ENCODE data around the gene NPPB.

Gene NPPB

GRCh38 chr1:11858613-11858967 lies at the start of gene NPPB:
TSS of gene NPPB (minus strand) at chr1:11858945. CDS start at chr1:11858833, 112 bp downstream.
- Histone ChIP-seq H3K4me2 (ENCODE audit: low read depth, low read length, poor library complexity, severe bottlenecking) (no peak within 1 kb of the TSS), H3K27me3 (ENCODE audit: insufficient read depth, low read length, poor library complexity, severe bottlenecking) (no peaks in the 10 kb centered on the region), H2AFZ (ENCODE audit: low read length) (no peak within 1 kb of the TSS), H3K9me2 (replicated peaks; ENCODE audit: low read depth, low read length) (no peaks in the 10 kb centered on the region), H3K4me1 (ENCODE audit: insufficient read depth, low read length, poor library complexity, severe bottlenecking) (no peaks in the 10 kb centered on the region), H4K20me1 (ENCODE audit: insufficient read depth, low read length, poor library complexity, severe bottlenecking) (no peaks in the 10 kb centered on the region), H3K9ac (ENCODE audit: low read depth, low read length, poor library complexity, severe bottlenecking) (no peak within 1 kb of the TSS), H3F3A (ENCODE audit: low read depth) (no peaks in the 10 kb centered on the region; the same call in 1 of the 2 replicates), H3K4me3 (ENCODE audit: low read length, poor library complexity, severe bottlenecking) (no peak within 1 kb of the TSS), H3K9me3 (ENCODE audit: insufficient read depth, low read depth, low read length) (no peaks in the 10 kb centered on the region), H3K36me3 (ENCODE audit: insufficient read depth, low read length) (no peaks in the 10 kb centered on the region), H3K79me2 (ENCODE audit: insufficient read depth, low read length) (no peaks in the 10 kb centered on the region)
- no peak for TF ChIP-seq EZH2phosphoT487 (IDR thresholded peaks at IDR 0.05; ENCODE audit: borderline replicate concordance)
- TF ChIP-seq, protein P1, sequence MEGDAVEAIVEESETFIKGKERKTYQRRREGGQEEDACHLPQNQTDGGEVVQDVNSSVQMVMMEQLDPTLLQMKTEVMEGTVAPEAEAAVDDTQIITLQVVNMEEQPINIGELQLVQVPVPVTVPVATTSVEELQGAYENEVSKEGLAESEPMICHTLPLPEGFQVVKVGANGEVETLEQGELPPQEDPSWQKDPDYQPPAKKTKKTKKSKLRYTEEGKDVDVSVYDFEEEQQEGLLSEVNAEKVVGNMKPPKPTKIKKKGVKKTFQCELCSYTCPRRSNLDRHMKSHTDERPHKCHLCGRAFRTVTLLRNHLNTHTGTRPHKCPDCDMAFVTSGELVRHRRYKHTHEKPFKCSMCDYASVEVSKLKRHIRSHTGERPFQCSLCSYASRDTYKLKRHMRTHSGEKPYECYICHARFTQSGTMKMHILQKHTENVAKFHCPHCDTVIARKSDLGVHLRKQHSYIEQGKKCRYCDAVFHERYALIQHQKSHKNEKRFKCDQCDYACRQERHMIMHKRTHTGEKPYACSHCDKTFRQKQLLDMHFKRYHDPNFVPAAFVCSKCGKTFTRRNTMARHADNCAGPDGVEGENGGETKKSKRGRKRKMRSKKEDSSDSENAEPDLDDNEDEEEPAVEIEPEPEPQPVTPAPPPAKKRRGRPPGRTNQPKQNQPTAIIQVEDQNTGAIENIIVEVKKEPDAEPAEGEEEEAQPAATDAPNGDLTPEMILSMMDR (conservative IDR thresholded peaks at IDR 0.05; ENCODE audit: low read length): no peak

GRCh38 chr1:11908095-11908675 lies 49.4 kb upstream of the NPPB start:
- H3K4me2 ChIP-seq (ENCODE audit: low read depth, low read length, poor library complexity, severe bottlenecking): peak overlapping the region; percentile 77
- H3K36me3 ChIP-seq (ENCODE audit: insufficient read depth, low read length): no peaks in the 10 kb centered on the region
- TF ChIP-seq, protein P1 (conservative IDR thresholded peaks at IDR 0.05; ENCODE audit: low read length): no peak
- TF ChIP-seq EZH2phosphoT487 (IDR thresholded peaks at IDR 0.05; ENCODE audit: borderline replicate concordance): no peak
- no peaks in the 10 kb centered on the region for H3K9me3 ChIP-seq (ENCODE audit: insufficient read depth, low read depth, low read length)
- H3K4me3 ChIP-seq (ENCODE audit: low read length, poor library complexity, severe bottlenecking): peak overlapping the region; percentile 77
- H3K27me3 ChIP-seq (ENCODE audit: insufficient read depth, low read length, poor library complexity, severe bottlenecking): no peaks in the 10 kb centered on the region
- H2AFZ ChIP-seq (ENCODE audit: low read length): no peak overlapping the region; the same call in 1 of the 2 replicates
- H3K9ac ChIP-seq (ENCODE audit: low read depth, low read length, poor library complexity, severe bottlenecking): peak overlapping the region; percentile 92
- H3K79me2 ChIP-seq (ENCODE audit: insufficient read depth, low read length): no peaks in the 10 kb centered on the region
- H4K20me1 ChIP-seq (ENCODE audit: insufficient read depth, low read length, poor library complexity, severe bottlenecking): no peaks in the 10 kb centered on the region
- peaks cover 4% of the 10 kb centered on the region for H3K4me1 ChIP-seq (ENCODE audit: insufficient read depth, low read length, poor library complexity, severe bottlenecking)
- H3K9me2 ChIP-seq (replicated peaks; ENCODE audit: low read depth, low read length): no peaks in the 10 kb centered on the region
- H3F3A ChIP-seq (ENCODE audit: low read depth): peaks cover 16% of the 10 kb centered on the region

DNA sequence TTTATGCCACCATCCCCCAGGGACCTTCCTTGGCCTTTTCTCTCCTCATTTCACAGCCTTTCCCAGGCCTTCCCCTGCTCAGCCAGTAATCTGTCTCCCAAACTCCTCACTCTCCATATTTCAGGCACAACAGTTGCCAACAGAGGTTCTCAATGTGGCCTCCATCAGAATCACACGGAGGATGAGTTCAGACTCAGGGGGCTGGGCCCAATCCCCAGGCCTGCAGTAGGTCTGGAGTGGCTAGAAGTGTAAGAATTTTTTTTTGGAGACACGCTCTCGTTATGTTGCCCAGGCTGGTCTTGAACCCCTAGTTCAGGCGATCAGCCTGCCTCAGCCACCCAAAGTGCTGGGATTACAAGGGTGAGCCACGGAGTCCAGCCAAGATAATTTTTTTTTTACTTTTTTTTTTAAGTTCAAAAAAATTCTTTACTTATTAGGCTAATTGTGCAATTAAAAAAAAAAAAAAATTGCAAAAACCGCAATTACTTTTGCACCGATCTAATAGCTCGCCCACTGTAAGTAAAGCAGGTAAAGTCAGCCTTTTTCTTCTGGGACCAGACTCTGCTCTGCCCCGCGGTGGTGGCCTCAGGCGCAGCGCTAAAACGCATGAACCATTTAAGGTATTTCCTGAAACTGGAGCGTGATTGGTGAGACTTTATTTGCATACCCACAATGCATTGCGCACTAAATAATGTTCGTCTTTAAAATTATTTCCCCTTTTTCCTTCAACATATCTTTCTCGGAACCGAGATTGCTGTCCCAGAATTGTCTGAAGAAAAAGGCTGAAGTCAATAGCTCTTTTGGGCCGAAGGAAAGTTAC lies 48.7 kb upstream of the NPPB start:
- no peak overlapping the region; the same call in 1 of the 2 replicates for H2AFZ ChIP-seq (ENCODE audit: low read length)
- H3K4me2 ChIP-seq (ENCODE audit: low read depth, low read length, poor library complexity, severe bottlenecking): peak overlapping the region; percentile 28
- H3K9me2 ChIP-seq (replicated peaks; ENCODE audit: low read depth, low read length): no peaks in the 10 kb centered on the region
- H3F3A ChIP-seq (ENCODE audit: low read depth): peaks cover 16% of the 10 kb centered on the region
- peak overlapping the region; percentile 77 for H3K4me3 ChIP-seq (ENCODE audit: low read length, poor library complexity, severe bottlenecking)
- no peaks in the 10 kb centered on the region for H4K20me1 ChIP-seq (ENCODE audit: insufficient read depth, low read length, poor library complexity, severe bottlenecking)
- H3K9me3 ChIP-seq (ENCODE audit: insufficient read depth, low read depth, low read length): no peaks in the 10 kb centered on the region
- no peaks in the 10 kb centered on the region for H3K79me2 ChIP-seq (ENCODE audit: insufficient read depth, low read length)
- H3K36me3 ChIP-seq (ENCODE audit: insufficient read depth, low read length): no peaks in the 10 kb centered on the region
- TF ChIP-seq EZH2phosphoT487 (IDR thresholded peaks at IDR 0.05; ENCODE audit: borderline replicate concordance): no peak
- TF ChIP-seq, protein P1 (conservative IDR thresholded peaks at IDR 0.05; ENCODE audit: low read length): peak; percentile 72
- peak overlapping the region; percentile 92 for H3K9ac ChIP-seq (ENCODE audit: low read depth, low read length, poor library complexity, severe bottlenecking)
- peaks cover 4% of the 10 kb centered on the region for H3K4me1 ChIP-seq (ENCODE audit: insufficient read depth, low read length, poor library complexity, severe bottlenecking)
- no peaks in the 10 kb centered on the region for H3K27me3 ChIP-seq (ENCODE audit: insufficient read depth, low read length, poor library complexity, severe bottlenecking)
